Renal cortex interstitium (tissue), 11 donors: ENCODE measurements around the gene APOA4. TPM values are rescaled to one million over a fixed set of nuclear protein-coding genes. Genes with fewer than 3 reads are reported as not detected.

ENCODE experiments used
- DNase-seq, 11 donors: peaks; one replicate each; pipeline ENCODE4 v3.0.0-alpha.2; 2013; ENCODE audit warnings: low read depth in 9 of 11, low spot score in 4 of 11; ENCODE audit errors: extremely low read depth in 1 of 11
- polyA plus RNA-seq, 3 donors: library from polyadenylated mRNA; unstranded; fragments of 120-200 nt; gene quantifications; one replicate each; pipeline ENCODE4 v1.2.1, GENCODE V29; 2013; ENCODE audit not compliant: insufficient read length in 3 of 3

Gene APOA4
- polyA plus RNA-seq, 3 donors = 1.5 TPM; not detected in 2

- DNase-seq = no peak
Measured at GRCh38 chr11:116833816-116834534, 10.9 kb upstream of the APOA4 start.

GRCh38 chr11:116833491-116833815, 10.3 kb upstream of the APOA4 start:
- no peak for DNase-seq

GRCh38 chr11:116832350-116833290, 9.5 kb upstream of the APOA4 start:
- no peak for DNase-seq

- DNase-seq = no peak
Measured at GRCh38 chr11:116831790-116832349, 8.8 kb upstream of the APOA4 start.

- DNase-seq = no peak
Measured at GRCh38 chr11:116830184-116830912, 7.2 kb upstream of the APOA4 start.

GRCh38 chr11:116829525-116830183, 6.5 kb upstream of the APOA4 start, which contains the start of gene APOC3:
Gene APOC3, plus strand, starts transcription at chr11:116829907. Its CDS starts 676 bp downstream, at chr11:116830583.
- DNase-seq = no peak

GRCh38 chr11:116828632-116829524, 5.8 kb upstream of the APOA4 start:
- no peak for DNase-seq

- no peak for DNase-seq
Measured at GRCh38 chr11:116827461-116827860, 4.4 kb upstream of the APOA4 start.

GRCh38 chr11:116826751-116827431, 3.8 kb upstream of the APOA4 start:
- DNase-seq = no peak

- DNase-seq = no peak
Measured at GRCh38 chr11:116825854-116826750, 3.0 kb upstream of the APOA4 start.

GRCh38 chr11:116825434-116825833, 2.3 kb upstream of the APOA4 start:
- DNase-seq = no peak

- no peak for DNase-seq
Measured at GRCh38 chr11:116822575-116822974, 529 bp downstream of the APOA4 start.

GRCh38 chr11:116821050-116821918, 1.8 kb downstream of the APOA4 start:
- DNase-seq = no peak

GRCh38 chr11:116819049-116819448, 4.1 kb downstream of the APOA4 start:
- no peak for DNase-seq

GRCh38 chr11:116814502-116814901, 8.6 kb downstream of the APOA4 start:
- DNase-seq = no peak
